IgD-negative memory B cell (primary cell): Measurements from ENCODE around the gene SCO2. TPM values are rescaled to one million over a fixed set of nuclear protein-coding genes. Genes with fewer than 3 reads are reported as not detected.

ENCODE experiments used
- H3K27ac Mint-ChIP-seq, 3 donors: one replicate each; pipeline ENCODE4 v1.8.0; 2020 to 2022; ENCODE audit warnings: mild to moderate bottlenecking in 3 of 3, mixed read lengths in 3 of 3, moderate library complexity in 1 of 3
- H3K27me3 Mint-ChIP-seq: one replicate; pipeline ENCODE4 v1.8.0; 2021; ENCODE audit warnings: mixed read lengths
- H3K36me3 Mint-ChIP-seq: one replicate; pipeline ENCODE4 v1.8.0; 2020; ENCODE audit warnings: mild to moderate bottlenecking, mixed read lengths
- H3K4me1 Mint-ChIP-seq, 3 donors: one replicate each; pipeline ENCODE4 v1.8.0; 2020 to 2022; ENCODE audit warnings: mixed read lengths in 3 of 3, mild to moderate bottlenecking in 1 of 3
- H3K4me3 Mint-ChIP-seq, 4 donors: one replicate each; pipeline ENCODE4 v1.8.0; 2020 to 2022; ENCODE audit warnings: mild to moderate bottlenecking in 4 of 4, mixed read lengths in 4 of 4, moderate library complexity in 3 of 4
- H3K9me3 Mint-ChIP-seq, 3 donors: one replicate each; pipeline ENCODE4 v1.8.0; 2020 to 2021; ENCODE audit warnings: mixed read lengths in 3 of 3, mild to moderate bottlenecking in 1 of 3
- polyA plus RNA-seq: library from polyadenylated mRNA; unstranded; fragments of 300-500 nt; fragmentation: Illumina TruSeq; gene quantifications from one replicate; pipeline ENCODE4 v1.2.3, GENCODE V29; 2021

SCO2 gene
- polyA plus RNA-seq, 1 donor from 2014 or later = 11.8 TPM

- Mint-ChIP-seq H3K4me3 (peak overlapping the region in 3 of 4 donors; percentile 14 to 64 (median 47)), H3K36me3 (no peaks in the 10 kb centered on the region), H3K4me1 (peaks cover 3 to 5% (median 4%) of the 10 kb centered on the region in 3 donors), H3K27me3 (peaks cover 12% of the 10 kb centered on the region), H3K27ac (no peak overlapping the region), H3K9me3 (no peaks in the 10 kb centered on the region)
Measured at GRCh38 chr22:50481045-50481439, 44.4 kb downstream of the SCO2 start.

- peak overlapping the region in 2 of 3 donors; percentile 56 to 76 for H3K27ac Mint-ChIP-seq
- no peaks in the 10 kb centered on the region for H3K36me3 Mint-ChIP-seq
- H3K9me3 Mint-ChIP-seq = no peaks in the 10 kb centered on the region
- H3K4me3 Mint-ChIP-seq = peak overlapping the region; percentile 73 to 83 (median 79)
- peaks cover 12% of the 10 kb centered on the region for H3K27me3 Mint-ChIP-seq
- peaks cover 4 to 6% (median 5%) of the 10 kb centered on the region in 3 donors for H3K4me1 Mint-ChIP-seq
Measured at GRCh38 chr22:50479721-50480120, 45.7 kb downstream of the SCO2 start.

GRCh38 chr22:50477923-50478322, 47.5 kb downstream of the SCO2 start:
- H3K4me3 Mint-ChIP-seq = peak overlapping the region in 2 of 4 donors; percentile 55 to 75

GRCh38 chr22:50476868-50477267, 48.5 kb downstream of the SCO2 start:
- Mint-ChIP-seq H3K4me3 (peak overlapping the region in 3 of 4 donors; percentile 52 to 75 (median 68)), H3K4me1 (peaks cover 10 to 27% (median 21%) of the 10 kb centered on the region in 3 donors), H3K36me3 (peaks cover 4% of the 10 kb centered on the region), H3K27me3 (peaks cover 7% of the 10 kb centered on the region), H3K27ac (peak overlapping the region in 2 of 3 donors; percentile 33 to 57), H3K9me3 (no peaks in the 10 kb centered on the region)

More at GRCh38 chr22:50477923-50478322, 47.5 kb downstream of the SCO2 start:
- H3K27ac Mint-ChIP-seq = peak overlapping the region in 2 of 3 donors; percentile 74 to 83
- H3K4me1 Mint-ChIP-seq = peaks cover 9 to 19% (median 14%) of the 10 kb centered on the region in 3 donors
- H3K9me3 Mint-ChIP-seq = no peaks in the 10 kb centered on the region
- peaks cover 8% of the 10 kb centered on the region for H3K27me3 Mint-ChIP-seq
- H3K36me3 Mint-ChIP-seq = peaks cover 3% of the 10 kb centered on the region

GRCh38 chr22:50475652-50476002, 49.8 kb downstream of the SCO2 start:
- H3K9me3 Mint-ChIP-seq = no peaks in the 10 kb centered on the region
- H3K36me3 Mint-ChIP-seq = peaks cover 4% of the 10 kb centered on the region
- peaks cover 12 to 34% (median 24%) of the 10 kb centered on the region in 3 donors for H3K4me1 Mint-ChIP-seq
- peak overlapping the region in 1 of 3 donors; percentile 67 for H3K27ac Mint-ChIP-seq
- H3K4me3 Mint-ChIP-seq = peak overlapping the region; percentile 74 to 90 (median 82)
- H3K27me3 Mint-ChIP-seq = peaks cover 5% of the 10 kb centered on the region

- Mint-ChIP-seq H3K9me3 (no peaks in the 10 kb centered on the region), H3K4me1 (peaks cover 15 to 38% (median 31%) of the 10 kb centered on the region in 3 donors), H3K27me3 (peaks cover 4% of the 10 kb centered on the region), H3K4me3 (peak within 1 kb of the TSS; percentile 79 to 97 (median 92)), H3K36me3 (peaks cover 4% of the 10 kb centered on the region), H3K27ac (peak within 1 kb of the TSS; percentile 72 to 95 (median 85))
Measured at GRCh38 chr22:50474710-50475651, 50.4 kb downstream of the SCO2 start, which contains the start of gene SBF1. Gene SBF1, minus strand, starts transcription at chr22:50475035. Its CDS starts 195 bp downstream, at chr22:50474840.

GRCh38 chr22:50473855-50474671, 51.3 kb downstream of the SCO2 start:
- Mint-ChIP-seq H3K4me3 (peak overlapping the region; percentile 79 to 97 (median 92)), H3K27me3 (no peaks in the 10 kb centered on the region), H3K36me3 (peaks cover 4% of the 10 kb centered on the region), H3K27ac (peak overlapping the region; percentile 72 to 95 (median 85)), H3K4me1 (peaks cover 21 to 41% (median 35%) of the 10 kb centered on the region in 3 donors), H3K9me3 (no peaks in the 10 kb centered on the region)

Other genes with a start within 250 kb of the SCO2 start
- 2.7 TPM for gene PLXNB2, start 218.0 kb downstream of the SCO2 start, polyA plus RNA-seq
- 1.2 TPM for gene DENND6B, start 198.6 kb downstream of the SCO2 start, polyA plus RNA-seq
- 27.0 TPM for gene PPP6R2, start 182.3 kb downstream of the SCO2 start, polyA plus RNA-seq
- gene SBF1, start 50.6 kb downstream of the SCO2 start, polyA plus RNA-seq = 17.5 TPM
- gene ADM2, start 44.1 kb downstream of the SCO2 start, polyA plus RNA-seq = 1.5 TPM
- gene MIOX, start 38.7 kb downstream of the SCO2 start, polyA plus RNA-seq = not detected
- gene LMF2, start 17.9 kb downstream of the SCO2 start, polyA plus RNA-seq = 26.4 TPM
- 39.4 TPM for gene NCAPH2, start 17.4 kb downstream of the SCO2 start, polyA plus RNA-seq
- gene TYMP, start 4.4 kb upstream of the SCO2 start, polyA plus RNA-seq = 56.8 TPM
- gene KLHDC7B, start 20.3 kb upstream of the SCO2 start, polyA plus RNA-seq = 4.7 TPM
- not detected for gene SYCE3, start 37.3 kb upstream of the SCO2 start, polyA plus RNA-seq
- 1.6 TPM for gene CPT1B, start 52.8 kb upstream of the SCO2 start, polyA plus RNA-seq
- 38.6 TPM for gene CHKB, start 57.3 kb upstream of the SCO2 start, polyA plus RNA-seq
- gene MAPK8IP2, start 75.2 kb upstream of the SCO2 start, polyA plus RNA-seq = not detected
- 11.5 TPM for gene ARSA, start 102.6 kb upstream of the SCO2 start, polyA plus RNA-seq
- not detected for gene SHANK3, start 147.2 kb upstream of the SCO2 start, polyA plus RNA-seq
- gene ACR, start 212.6 kb upstream of the SCO2 start, polyA plus RNA-seq = not detected